ENCODE measurements around the gene ECEL1.

- TF ChIP-seq CTCF (IDR thresholded peaks at IDR 0.05) (no peak), POLR2A (IDR thresholded peaks at IDR 0.05) (no peak)
These were observed 9.7 kb upstream of the ECEL1 start for GRCh38 chr2:232497348-232497747.

All from Peyer's patch (tissue), 4 donors.